Hepatocyte (in vitro differentiated cells): ENCODE results near the gene TXNRD2.

Experiments
- CTCF ChIP-seq: fragments of 200-600 bp; sonication (generic); IDR thresholded peaks from 2 replicates; pipeline ENCODE4 v1.5.1; 2016; ENCODE audit warnings: antibody characterized with exemption, mild to moderate bottlenecking; ENCODE audit not compliant: poor library complexity
- EZH2 ChIP-seq: fragments of 200-600 bp; sonication (generic); IDR thresholded peaks from 2 replicates; pipeline ENCODE4 v1.6.1; 2016; ENCODE audit warnings: antibody characterized with exemption, mild to moderate bottlenecking, borderline replicate concordance
- EZH2phosphoT487 ChIP-seq: fragments of 200-600 bp; sonication (generic); IDR thresholded peaks from one replicate; pipeline ENCODE4 v1.6.1; 2018; ENCODE audit warnings: antibody characterized with exemption, mild to moderate bottlenecking, low read depth, moderate library complexity; ENCODE audit not compliant: unreplicated experiment, severe bottlenecking

- TF ChIP-seq CTCF (no peak), EZH2 (no peak), EZH2phosphoT487 (no peak)
These were observed 58.9 kb downstream of the TXNRD2 start for GRCh38 chr22:19882446-19883381.
